LNCaP clone FGC (cell line): Measurements from ENCODE around the gene NEB.

Experiments used
- DNase-seq: peaks from one replicate; pipeline ENCODE4 v3.0.0-alpha.2; 2011; ENCODE audit warnings: low read depth
- H3K4me3 ChIP-seq: 2 replicates; pipeline ENCODE4 v1.5.1; 2011; ENCODE audit warnings: mild to moderate bottlenecking, low read depth, low read length, control low read depth
- TF ChIP-seq, protein P1 (sequence below): IDR thresholded peaks from 2 replicates; pipeline ENCODE4 v1.5.1; 2012; ENCODE audit warnings: mild to moderate bottlenecking; ENCODE audit not compliant: control insufficient read depth, insufficient read depth; ENCODE audit errors: extremely low read depth

The NEB gene

DNA sequence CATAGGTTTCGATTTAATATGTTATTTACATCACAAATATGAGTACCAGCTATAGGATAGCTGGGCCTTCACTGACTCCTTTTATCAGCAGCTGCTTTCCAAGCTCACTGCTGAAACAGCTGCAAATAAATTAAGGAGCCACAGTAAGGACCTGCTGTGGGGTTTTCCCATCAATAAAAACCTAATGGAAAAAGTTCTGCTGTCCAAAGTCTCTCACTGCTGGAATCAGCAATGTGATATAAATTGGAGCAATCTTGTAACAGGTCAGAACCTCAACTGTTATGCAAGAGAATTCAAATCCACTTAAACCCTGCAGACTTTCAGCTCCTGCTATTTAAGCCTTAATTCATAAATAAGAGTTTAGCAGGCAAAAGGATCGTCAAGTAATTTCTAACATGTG is 61.3 kb downstream of the NEB start:
- DNase-seq = no peak
- H3K4me3 ChIP-seq = no peak overlapping the region
- TF ChIP-seq, protein P1, sequence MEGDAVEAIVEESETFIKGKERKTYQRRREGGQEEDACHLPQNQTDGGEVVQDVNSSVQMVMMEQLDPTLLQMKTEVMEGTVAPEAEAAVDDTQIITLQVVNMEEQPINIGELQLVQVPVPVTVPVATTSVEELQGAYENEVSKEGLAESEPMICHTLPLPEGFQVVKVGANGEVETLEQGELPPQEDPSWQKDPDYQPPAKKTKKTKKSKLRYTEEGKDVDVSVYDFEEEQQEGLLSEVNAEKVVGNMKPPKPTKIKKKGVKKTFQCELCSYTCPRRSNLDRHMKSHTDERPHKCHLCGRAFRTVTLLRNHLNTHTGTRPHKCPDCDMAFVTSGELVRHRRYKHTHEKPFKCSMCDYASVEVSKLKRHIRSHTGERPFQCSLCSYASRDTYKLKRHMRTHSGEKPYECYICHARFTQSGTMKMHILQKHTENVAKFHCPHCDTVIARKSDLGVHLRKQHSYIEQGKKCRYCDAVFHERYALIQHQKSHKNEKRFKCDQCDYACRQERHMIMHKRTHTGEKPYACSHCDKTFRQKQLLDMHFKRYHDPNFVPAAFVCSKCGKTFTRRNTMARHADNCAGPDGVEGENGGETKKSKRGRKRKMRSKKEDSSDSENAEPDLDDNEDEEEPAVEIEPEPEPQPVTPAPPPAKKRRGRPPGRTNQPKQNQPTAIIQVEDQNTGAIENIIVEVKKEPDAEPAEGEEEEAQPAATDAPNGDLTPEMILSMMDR = no peak

DNA sequence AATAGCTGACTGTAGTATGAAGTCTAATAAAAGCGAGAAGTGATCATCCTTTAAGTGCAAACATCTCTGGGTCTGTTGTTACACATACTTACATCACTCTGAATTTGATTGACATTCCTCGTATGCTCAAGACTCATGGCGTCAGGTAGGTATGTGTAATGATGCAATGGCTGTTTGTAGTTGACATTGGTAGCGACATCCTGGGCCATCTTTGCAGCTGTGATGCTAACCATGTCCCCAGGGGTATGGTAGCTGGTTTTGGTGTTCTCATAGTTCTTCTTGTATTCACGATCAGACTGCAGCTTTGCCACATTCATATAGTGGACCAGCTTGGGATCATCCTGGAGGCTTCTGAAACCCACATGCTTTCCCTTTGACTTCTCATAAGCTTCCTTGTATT is 62.0 kb downstream of the NEB start:
- TF ChIP-seq, protein P1 = no peak
- no peak overlapping the region for H3K4me3 ChIP-seq
- DNase-seq = no peak

DNA sequence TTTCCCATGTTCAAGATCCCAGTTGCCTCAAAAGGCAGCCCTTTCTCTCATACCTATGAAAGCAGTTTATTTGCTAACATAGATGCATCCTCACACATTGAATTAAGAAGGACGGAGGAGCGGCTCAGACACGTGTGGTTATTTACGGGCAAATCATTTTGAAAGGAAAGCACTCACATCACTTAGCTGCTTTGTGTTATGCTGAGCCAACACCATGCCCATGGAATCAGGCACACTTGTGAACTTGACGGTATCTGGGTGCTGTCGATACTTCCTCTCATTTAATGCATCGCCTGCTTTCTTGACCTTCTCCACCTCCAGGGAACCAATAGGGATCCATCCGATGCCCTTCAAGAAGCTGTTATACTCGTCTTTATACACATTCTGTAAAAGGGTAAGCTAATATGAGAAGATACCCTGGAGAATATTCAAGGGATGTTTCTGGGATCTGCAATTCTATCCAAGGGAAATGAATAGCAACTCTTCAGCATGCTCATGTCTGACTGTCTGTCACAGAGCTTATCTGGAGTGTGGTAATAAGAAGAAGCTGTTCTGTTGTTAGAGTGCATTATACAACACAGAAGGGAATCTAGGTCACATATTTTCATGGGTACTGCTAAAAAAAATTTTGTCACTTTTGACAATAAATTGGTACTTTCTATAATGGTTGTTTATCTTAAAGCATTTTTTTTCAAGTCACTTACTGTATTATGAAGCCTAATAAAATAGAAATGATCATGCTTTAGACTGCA is 63.3 kb downstream of the NEB start:
- no peak overlapping the region for H3K4me3 ChIP-seq
- no peak for DNase-seq
- TF ChIP-seq, protein P1 = no peak

DNA sequence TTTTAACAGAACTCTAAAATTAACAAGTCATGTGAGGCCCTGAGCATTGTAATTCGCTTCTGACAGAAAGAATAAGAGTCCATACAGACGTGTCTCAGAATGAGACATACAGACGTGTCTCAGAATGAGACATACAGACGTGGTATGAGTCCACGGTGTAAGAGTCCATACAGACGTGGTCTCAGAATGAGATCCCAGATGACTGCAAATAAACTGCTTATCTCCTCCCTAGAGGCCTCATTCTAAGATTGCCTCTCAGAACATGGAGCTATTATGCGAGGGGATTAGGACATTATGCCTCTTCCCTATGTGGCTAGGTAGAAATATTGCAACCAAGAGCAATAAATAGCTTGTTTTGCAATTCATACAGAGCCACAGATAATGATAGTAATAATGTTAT is 63.9 kb downstream of the NEB start:
- no peak overlapping the region for H3K4me3 ChIP-seq
- TF ChIP-seq, protein P1 = no peak
- no peak for DNase-seq

DNA sequence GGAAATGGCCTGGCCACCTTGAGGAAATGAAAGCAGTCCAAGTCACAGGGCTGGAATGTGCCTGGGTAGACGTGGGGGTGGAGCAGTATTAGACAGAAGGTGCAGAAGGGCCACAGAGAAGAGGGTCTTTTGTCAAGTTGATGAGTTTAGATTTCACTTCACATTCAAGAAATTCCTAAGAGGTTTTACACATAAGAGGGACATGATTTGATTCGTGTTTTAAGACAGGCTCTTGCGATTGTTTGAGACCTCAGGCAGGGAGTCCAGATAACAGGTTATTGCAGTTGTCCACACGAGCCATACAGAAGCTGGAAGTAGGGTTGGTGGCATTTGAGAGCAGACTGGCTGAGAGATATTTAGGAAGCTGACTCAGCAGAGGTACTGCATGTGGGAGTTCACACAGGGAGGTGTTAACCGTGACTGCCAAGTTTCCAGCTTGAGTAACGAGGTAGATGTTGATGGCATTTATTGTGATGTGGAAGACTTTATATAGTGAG is 64.6 kb downstream of the NEB start:
- H3K4me3 ChIP-seq = no peak overlapping the region
- TF ChIP-seq, protein P1 = no peak
- DNase-seq = no peak

DNA sequence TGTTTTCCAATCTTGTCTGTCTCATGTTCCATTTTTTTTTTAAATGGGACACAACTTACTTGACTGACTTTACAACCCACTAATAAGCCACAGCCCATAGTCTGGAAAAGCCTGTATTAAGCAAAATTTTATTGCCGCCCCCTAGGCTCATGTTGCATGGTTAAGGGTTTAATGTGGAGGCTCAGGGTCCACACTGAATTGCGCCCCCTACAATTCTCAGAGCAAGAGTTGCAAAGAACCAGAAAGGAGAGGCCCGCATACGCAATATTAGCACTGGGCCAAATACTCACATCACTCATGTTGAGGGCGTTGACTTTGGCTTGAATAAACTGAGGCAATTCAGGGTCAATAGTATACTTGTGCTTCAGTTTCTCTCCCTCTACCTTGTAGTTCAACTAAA is 65.5 kb downstream of the NEB start:
- TF ChIP-seq, protein P1 = no peak
- DNase-seq = no peak

DNA sequence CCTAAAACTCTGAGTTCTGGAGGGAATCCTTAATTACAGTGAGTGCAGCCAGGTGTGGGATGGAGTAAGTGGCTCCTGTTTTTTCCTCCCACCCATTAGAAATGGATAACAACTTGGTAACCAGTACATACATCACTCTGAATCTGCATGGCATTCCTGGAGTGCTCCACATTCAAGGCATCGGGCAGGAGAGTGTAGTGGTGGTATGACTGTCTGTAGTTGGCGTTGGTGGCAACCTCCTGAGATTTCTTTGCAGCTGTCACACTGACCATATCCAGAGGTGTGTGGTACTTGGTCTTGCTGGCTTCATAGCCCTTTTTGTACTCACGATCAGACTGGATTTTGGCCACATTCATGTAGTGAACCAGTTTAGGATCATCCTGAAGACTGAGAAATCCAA is 68.3 kb downstream of the NEB start:
- DNase-seq = no peak
- H3K4me3 ChIP-seq = no peak overlapping the region
- TF ChIP-seq, protein P1 = no peak

More for the DNA sequence above, 65.5 kb downstream of the NEB start:
- H3K4me3 ChIP-seq = no peak overlapping the region
